Stimulated activated CD4-positive, alpha-beta T cell treated with anti-CD3 and anti-CD28 coated beads, TNF-alpha, amount 100 ng/mL, for 4 hours (primary cell): ENCODE measurements around the gene TOR2A.
"Not testable (repeated sequence)": the region's sequence is repeated elsewhere in the genome, so short reads cannot be mapped to it uniquely, and the experiment has no call there.

Experiments
- DNase-seq, 3 experiments: peaks; one replicate each; pipeline ENCODE4 v3.0.0-alpha.2; 2020; ENCODE audit warnings: low read depth in 3 of 3

The TOR2A gene

DNA sequence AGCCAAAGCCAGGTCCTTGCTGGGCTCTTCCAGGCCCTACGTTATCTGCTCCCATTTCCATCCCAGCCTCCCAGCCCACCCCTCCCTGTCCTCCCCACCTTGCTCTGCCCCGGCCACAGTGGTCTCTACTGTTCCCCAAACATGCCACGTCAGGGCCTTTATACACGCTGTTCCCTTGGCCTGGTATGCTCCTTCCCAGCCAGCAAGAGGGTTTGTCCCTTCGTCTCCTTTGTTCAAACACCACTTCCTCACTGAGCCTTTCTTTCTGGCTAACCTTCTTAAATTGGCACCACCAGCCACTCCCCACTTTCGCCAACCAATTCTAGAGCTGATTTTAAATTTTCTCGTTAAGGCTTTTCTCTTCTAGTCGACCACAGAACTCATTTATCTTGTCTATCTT, 33.6 kb upstream of the TOR2A start:
- DNase-seq, result no peak

DNA sequence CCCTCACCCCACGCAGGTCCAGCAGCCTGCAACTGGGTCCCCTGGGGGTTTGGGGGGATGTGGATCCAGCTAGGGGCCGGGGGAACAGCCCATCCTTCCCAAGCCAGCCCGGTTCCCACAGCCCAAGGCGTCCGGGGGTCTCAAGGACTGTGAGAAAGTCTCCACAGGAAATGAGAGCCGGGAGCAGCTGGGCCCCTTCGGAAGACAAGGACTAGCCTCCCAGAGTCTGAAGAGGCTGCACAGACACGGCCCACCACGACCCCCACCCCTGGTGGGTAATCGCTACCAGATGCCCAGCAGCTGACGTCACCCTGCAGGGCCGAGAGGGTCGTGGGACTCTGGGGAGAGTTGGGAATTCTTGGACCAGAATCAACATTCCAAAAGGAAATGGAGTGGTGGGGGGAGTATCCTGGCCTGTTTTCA, 32.8 kb upstream of the TOR2A start:
- DNase-seq, result no peak

DNA sequence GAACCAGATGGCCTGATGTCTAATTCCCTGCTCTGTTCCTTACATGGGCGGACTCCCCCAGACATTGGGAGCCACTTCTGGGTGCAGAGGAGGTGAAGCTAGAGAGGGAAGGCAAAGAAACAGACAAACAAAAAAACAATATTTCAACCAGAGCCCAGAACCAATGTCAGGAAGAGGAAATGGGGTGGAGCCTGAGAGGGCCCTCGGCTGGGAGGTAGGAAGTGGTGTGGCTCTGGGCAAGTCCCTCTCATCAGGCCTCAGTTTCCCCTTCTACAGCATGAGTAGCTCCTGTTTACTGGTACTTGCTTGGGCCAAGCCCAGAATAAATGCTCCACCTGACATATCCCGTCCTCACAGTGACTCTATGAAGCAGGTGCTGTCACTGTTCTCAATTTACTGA, 32.3 kb upstream of the TOR2A start:
- DNase-seq, result no peak

DNA sequence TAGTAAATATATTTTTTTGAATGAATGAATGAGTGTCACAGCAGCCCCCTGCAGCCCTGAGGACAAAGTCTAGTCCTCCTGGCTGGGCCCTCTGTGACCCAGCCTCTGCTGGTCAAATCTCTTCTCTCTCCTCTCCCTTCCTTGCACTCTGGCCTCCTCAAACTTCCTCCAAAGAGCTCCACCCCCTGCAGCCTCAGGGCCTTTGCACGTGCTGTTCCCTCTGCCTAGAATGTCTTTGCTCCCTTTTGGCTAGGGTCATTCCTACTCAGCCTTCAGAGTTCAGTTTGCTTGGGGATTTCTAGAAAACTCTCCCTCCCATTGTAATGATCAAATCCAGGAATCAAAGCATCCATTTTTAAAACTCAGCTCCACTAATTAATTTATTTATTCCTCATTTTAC, 30.3 kb upstream of the TOR2A start:
- DNase-seq, result no peak

DNA sequence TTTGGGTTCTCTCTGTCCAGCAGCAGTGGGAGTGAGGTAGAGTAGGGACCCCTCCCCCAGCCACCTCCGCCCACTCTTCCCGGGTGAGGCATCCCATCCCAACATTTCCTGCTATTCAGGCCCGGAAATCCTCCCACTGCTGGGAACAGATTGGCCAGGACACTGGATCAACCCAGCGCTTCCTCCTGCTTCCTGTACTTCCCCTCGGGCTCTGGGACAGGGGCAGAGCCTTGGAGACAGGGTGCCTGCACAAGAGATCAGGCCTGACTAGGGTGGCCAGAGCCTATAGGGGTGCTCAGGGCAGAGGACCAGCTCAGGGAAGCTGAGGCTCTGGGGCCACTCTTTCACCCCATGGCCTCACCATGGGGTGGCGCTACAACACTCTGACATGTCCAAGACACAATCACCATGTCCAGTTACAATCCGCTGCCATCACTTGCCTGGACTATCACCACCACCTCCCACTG, 28.9 kb upstream of the TOR2A start:
- no peak for DNase-seq

DNA sequence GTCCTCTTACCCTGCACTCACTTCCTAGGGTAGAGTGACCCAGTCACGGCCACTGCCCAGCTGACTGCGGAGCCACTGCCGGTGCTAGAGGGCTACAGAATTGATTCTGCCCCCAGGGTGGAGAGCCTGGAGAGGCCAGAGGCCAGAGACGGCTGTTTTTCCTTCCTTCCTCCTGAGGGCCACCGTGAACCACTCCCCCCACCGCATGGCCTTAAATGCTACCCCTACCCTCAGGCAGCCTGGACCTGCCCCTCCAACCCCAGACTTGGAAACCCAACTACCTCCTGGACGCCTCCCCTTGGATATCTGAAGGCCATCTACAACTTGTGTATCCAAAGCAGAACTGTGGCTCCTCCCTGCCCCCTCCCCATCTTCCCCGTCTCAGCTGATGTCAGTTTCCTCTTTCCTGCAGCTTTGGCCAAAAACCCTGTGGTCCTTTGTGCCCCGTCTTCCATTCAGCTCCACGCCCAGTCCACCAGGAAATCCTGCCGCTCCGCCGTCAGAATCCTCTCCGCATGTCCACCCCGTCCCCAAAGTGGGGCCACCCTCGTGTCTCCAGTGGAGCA, 27.1 kb upstream of the TOR2A start:
- DNase-seq, result no peak

DNA sequence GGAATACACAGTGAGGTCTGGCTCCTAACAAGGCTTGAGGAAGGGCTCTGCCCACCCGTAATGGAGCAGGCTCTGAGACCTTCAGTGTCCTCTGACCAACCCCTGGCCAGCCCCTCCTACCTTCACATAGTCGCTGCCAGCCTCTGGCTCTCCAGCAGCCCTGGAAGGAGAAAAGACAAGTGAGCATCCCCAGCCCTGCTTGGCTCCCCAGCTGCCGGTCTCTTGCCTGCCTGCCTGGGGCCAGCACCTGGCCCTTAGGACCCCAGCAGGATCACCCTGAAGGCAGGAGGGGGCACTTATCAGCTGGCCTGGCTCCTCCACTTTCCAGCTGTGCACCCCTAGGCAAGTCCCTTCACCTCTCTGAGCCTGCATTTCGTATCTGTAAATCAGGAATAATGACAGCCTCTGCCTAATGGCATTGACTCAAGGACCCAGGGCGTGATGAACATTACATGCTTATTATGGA, 26.4 kb upstream of the TOR2A start:
- no peak for DNase-seq

DNA sequence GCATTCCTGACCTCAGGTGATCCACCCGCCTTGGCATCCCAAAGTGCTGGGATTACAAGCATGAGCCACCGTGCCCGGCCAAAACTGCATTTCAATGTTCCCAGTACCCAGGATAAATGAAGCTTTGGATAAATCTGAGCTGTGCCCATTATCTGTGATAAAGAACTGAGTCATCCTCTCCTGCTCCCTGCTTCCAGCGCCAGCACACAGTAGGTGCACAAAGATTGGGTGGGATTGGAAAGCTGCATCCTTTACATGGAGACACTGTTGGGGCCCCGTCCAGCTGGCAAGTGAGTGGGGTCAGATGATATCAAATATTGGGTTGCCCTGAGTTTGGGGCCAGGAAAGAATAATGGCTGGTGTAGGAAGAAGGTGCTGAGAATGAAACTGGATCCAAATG, 26.0 kb upstream of the TOR2A start:
- DNase-seq, result no peak

DNA sequence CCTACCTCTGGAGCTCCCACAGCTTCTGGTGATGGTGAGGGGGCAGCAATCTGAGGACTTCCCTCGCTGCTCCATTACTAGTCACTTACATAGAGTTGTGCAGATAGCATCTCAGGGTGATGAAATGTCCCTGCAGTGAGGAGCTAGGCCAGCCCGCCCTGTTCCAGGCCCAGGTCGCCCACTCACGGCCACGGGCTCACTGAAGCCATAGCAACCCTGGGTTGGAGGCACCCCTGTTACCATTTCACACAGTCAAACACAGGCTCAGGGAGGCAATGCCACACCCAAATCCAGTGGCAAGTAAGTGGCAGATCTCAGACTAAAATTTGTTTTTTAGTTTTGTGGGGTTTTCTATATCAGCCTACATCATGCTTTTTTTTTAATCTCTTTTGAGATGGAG, 23.7 kb upstream of the TOR2A start:
- DNase-seq, result no peak

DNA sequence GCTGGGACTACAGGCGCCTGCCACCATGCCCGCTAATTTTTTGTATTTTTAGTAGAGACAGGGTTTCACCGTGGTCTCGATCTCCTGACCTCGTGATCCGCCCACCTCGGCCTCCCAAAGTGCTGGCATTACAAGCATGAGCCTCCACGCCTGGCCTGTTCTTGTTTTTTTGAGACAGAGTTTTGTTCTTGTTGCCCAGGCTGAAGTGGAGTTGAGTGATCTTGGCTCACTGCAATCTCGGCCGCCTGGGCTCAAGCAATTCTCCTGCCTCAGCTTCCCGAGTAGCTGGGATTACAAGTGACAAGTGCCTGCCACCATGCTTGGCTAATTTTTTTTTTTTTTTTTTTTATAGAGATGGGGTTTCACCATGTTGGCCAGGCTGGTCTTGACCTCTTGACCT, 21.7 kb upstream of the TOR2A start:
- not testable (repeated sequence) for DNase-seq

DNA sequence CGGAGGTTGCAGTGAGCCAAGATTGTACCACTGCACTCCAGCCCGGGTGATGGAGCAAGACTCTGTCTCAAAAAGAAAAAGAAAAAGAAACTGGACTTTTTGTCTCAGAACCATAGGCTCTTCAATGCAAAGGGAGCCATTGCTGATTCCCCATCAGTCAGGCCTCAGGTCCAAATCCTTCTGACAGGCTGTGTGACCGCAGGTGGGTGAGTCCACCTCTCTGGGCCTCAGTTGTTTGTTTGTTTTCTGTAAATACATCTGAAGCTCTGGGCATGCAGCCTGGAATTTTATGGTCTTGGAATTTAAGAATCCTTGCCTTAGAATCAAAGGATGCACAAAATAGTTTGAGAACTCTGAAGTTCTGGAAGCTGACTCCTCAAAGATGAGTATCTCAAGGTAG, 21.1 kb upstream of the TOR2A start:
- DNase-seq, result no peak

DNA sequence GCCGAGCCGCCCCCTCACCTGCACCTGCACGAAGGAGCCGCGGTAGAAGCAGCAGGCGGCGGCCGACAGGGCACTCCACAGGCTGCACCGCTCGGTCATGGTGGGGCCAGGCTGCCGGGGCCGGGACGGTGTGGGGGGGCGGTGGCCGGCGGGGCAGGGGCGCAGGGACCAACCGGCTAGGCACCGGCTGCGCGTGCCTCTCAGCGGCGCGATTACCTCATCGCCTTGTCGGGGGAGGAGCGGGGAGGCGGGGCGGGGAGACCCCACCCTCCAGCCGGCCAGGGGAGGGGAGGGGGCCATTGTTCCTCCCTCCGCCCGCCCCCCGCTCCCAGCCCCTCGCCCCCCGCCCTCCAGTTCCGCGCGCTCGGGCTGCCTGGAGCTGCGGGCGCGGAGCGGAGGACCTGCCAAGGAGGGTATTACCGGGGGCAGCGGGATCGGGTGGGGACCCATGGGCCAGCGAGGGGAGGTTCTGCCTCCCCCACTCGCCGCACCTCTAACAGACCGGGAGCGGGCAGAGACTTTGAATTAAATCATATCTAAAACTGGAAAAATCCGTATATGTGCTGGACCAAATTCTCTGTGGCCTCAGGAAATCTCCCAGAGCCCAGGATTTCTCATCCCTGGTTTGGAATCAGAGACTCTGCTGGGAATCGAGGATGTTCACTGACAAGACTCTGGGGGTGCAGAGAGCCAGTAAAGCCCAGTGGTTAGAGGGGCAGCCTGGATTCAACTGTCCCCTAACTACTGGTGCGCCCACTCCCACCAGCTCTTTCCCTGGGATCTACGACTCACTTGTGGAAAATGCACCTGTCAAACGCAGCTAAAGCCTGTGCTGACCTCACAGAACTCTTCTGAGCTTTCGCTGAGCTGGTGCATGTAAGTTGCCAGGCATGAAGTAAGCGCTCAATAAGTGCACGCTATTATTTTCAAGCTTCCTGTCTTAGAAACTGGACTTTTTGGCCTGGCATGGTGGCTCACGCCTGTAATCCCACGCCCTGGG, 20.3 kb upstream of the TOR2A start:
- no peak for DNase-seq

DNA sequence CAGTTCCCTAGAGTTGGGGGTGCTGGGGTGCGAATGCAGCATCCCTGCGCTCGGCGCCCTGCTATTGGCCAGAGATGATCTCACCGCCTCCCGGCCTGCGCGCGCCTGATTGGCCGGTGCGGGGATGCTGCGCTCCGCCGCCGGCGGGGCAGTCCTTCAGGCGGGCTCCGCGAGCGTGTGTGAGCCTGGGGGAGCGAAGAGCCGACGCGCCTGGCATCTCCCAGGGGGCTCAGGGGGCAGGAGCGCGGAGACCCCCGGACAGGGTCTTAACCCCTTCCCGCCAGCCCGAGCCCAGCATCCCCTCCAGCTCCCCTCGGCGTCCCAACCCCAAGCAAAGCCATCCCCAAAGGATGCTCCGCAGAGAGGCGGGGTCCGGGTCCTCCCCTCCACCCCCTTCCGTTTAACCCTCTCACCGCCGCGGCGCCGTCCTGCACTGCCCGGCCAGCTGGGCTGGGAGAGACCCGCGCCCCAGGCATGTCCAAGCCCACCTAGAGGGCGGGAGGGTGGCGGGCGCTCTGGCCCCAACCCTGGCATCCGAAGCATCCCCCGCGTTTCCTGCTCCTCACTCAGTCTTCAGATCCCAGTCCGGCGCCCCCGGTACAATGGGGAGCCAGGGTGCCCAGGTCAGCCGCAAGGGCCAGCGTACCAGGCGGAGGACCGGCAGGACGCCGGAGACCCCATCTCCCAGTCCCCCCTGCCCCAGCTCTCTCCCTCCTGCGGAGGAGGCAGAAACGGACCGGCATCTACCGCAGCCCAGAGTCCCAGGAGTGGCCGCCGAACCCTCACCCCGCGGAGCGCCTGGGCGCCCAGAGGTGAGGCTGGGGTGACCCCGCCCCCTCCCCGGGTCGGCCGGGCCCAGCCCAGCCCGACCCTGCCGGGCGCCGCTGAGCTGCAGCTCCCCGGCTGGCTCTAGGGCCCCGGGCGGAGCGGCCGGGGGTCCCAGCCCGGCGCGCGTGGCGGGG, 19.3 kb upstream of the TOR2A start:
- no peak for DNase-seq

DNA sequence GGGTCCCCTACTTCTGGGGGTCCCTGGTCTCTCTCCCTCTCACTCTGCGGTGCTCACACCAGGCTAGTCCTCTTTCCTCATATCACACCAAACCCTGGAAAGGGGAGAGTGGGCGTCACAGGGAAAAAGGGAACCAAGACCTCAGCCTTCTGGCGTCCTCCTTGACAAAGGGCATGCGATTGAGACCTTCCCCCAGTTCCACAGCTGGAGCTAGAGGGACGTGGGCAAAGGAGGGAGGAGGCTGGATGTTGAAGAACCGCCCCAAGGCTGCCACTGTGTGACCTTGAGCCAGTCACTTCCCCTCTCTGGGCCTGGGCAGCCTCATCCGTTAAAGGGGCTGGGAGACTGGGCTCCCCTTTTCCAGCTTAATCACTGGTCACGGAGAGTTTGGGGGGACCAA, 18.5 kb upstream of the TOR2A start:
- no peak for DNase-seq

DNA sequence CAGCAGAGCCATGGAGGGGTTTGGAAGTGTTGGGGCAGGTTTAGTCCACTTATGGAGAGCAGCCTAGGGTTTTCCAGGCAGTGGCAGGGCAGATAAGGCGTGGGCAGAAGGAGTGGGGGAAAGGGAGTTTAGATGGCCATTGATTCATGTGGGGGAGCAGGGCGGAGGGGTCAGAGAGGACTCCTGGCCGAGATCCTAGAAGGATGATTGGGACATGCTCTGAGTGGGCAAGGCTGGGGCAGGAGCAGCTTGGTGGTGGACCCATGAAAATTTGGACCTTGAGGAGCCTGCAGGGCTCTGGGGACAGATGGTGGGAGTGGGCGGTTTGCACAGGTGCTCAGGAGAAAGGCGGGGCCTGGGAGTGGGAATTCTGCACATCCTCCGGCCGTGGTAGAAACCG, 18.1 kb upstream of the TOR2A start:
- no peak for DNase-seq

DNA sequence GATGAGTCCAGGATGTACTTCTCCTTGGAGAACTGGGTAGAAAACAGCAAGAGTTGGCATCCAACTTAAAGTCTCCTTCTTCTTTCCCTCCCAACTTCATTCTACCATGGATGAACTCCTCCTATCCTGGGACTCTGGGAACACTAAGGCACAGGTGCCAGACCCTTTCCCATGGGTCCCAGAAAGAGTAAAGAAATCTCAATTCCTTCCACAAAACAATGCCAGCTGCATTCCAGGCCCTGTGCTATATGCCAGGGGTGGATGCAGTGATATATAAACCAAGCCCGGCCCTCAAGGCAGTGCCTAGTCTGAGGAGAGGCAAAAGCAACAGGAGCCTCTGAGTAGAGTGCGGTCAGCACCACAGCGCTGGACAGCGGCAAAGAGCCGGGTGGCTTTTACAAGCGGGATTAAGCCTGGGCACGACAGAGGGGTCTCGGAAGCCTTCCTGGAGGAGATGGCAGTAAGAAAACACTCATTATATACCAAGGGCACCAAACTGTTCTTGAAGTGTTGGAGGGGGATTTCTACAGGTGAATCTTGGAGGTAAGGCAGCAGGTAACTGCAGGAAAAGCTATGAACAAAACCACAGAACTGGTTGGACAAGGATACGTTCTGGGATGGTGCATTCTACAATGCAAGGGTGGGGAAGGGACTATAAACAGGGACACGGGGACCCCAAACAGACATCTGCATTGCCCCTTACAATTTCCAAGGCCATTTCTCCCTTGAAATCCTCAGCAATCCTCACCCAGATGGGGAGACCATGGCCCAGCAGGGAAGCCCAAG, 16.4 kb upstream of the TOR2A start:
- DNase-seq, result no peak

DNA sequence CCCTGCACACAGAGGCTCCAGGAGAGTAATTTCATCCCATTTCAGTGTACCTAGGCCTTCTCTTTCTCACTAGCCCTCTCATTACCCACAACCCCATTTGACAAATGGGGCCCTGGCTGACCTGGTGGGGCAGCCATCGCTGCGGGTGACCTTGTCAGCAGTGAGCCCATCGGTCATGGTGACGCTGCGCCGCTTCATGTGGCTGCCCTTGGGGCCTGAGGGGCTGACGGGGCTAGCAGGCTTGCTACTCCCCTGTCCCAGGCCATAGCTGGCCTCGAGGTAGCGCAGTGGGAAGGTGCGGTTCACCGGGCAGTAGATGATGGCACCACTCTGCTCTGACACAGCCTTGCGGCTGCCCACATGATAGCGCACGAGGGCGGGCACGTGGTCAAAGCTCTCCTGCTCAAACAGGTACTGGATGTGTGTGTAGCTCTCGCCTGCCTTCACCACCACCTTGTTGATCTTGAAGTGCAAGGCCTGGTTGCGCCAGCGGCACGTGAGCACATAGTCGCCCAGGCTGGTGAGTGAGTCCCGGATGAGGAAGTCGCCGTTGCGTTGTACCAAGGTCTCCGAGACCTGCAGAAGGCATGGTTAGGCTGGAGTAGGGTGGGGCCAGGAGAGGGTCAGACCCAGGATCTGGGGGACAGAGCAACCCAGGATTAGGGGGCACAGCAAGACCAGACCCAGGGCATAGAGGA, 14.1 kb upstream of the TOR2A start:
- no peak for DNase-seq

DNA sequence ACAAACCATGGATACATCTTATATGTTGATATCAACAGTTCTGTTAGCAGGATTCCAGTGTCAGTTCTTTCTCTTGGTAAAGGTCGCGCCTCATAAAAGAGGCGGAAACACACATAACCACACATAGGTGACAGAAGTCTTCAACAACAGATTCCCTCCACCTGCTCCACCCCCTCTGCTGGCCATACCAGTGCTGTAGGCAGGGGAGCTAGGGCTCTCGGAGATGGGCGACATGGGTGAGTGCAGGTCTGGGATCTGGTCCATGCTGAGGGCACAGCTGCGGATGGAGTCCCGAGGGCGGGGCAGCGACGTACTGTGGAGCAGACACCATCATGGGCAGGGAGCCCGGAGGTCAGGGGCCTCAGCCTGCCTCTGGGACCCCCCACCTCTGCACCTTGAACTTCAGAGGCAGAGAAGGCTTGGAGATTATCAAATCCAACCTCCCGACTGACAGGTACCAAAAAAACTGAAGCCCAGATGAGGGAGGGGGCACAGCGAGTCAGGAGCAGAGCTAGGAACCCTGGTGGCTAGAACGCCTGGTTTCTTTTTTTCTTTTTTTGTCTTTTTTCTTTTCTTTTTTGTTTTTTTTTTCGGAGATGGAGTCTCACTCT, 12.0 kb upstream of the TOR2A start:
- DNase-seq, result no peak

DNA sequence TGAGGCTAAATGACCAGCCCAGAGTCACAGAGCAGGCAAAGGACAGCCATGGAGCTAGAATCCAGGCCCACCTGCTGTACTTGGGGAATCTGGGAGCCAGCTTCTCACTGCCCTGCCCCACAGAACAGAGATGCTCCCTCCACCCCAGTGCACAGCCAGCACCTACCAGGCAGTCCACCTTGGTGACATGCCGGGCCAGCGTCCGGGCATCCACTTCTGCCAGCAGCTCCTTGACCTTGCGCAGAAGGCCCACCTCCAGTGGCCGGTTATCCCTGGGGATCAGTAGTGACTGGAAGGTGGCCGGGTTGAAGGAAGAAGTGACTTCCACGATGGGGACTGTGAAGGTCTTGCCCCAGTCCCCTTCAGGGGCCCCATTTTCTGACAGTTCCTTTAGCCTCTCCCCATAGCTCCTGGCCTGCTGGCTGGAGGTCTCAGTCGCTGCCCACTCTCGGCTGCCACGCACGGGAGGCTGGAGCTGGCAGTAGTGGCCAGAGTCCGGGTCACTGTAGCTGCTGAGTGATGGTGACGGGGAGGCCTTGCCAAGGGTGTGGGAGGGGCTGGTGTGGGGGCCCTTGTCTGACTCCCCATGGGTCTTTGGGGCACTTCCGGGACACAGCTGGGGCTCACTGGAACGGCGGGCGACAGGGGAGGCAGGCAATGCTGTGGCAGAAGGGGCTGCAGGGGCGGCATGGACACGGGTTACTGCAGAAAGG, 9.5 kb upstream of the TOR2A start:
- no peak for DNase-seq
